Measurements from ENCODE around the gene IFT25.

The IFT25 gene

DNA sequence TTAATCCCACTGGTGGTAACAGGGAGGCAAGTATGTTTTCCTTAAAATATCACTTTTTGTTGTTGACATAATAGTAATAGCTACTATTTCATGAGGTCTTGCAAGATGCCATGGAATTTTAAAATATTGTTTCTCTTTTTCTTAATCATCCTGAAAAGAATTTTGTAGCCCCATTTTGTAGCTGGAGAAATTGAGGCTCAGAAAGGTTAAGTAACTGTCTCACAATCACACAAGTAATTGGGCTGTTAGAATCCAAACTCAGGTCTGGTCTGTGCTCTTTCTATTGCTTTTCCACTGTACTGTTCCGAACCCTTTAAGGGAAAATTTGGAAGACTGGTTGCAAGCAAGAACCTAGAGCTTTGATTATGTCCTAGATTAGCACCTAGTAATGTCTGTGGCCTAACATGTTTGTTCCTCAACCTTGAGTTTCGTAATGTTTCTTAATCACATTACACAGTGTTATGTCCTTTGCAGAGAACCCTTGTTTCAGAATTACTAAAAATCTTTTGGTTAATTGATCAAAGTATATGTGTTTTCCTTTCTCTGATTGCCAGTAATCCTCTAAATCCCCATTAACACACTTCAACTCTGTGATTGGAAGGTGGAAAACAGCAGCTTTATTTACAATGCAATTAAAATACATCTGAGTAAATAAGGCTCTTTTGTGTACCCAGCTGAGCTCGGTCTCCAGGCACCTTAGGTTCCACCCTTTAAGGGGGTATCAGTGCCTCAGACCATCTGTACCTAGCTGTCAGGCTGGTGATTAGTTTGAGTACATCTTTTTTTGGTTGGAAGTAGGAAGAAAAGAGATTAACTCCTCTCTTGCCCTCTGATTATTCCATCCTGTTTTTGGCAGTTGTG, 11.0 kb upstream of the IFT25 start:
- peak; percentile 58 to 68 for DNase-seq

DNA sequence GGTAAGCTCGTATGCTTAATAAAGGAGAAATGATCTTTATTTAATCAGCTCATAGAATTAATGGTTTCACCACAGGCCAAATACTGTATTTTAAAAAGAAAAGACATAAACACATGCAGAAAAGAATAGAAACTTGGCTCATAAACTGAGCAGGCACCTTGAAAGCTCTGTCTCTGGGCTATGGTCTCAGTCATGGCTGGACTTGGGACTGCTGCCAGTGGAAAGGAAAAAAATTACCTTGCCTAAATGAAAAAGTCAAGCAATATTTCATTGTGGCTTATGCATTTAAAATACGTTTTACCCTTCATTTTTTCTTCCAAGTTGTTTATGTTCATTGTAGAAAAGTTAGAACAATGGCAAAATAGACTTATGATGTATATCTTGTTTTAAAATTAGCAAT, 8.6 kb upstream of the IFT25 start:
- no peak for DNase-seq

DNA sequence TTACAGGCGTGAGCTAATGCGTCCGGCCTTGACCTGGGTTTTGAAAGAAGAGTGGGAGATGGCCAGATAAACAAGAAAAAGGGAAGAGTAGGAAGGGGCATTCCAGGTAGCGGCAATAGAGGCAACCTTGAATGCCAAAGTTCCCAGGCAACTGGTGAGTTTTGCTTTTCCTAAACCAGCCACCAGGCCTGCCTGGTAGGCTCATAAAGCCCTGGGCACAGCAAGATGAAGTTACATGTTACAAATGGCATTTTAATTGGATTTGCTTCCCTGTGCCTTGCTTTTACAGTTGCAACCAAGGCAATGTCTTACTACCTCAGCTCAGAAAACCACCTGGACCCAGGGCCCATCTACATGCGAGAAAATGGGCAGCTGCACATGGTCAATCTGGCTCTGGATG, 6.2 kb upstream of the IFT25 start:
- no peak for DNase-seq

DNA sequence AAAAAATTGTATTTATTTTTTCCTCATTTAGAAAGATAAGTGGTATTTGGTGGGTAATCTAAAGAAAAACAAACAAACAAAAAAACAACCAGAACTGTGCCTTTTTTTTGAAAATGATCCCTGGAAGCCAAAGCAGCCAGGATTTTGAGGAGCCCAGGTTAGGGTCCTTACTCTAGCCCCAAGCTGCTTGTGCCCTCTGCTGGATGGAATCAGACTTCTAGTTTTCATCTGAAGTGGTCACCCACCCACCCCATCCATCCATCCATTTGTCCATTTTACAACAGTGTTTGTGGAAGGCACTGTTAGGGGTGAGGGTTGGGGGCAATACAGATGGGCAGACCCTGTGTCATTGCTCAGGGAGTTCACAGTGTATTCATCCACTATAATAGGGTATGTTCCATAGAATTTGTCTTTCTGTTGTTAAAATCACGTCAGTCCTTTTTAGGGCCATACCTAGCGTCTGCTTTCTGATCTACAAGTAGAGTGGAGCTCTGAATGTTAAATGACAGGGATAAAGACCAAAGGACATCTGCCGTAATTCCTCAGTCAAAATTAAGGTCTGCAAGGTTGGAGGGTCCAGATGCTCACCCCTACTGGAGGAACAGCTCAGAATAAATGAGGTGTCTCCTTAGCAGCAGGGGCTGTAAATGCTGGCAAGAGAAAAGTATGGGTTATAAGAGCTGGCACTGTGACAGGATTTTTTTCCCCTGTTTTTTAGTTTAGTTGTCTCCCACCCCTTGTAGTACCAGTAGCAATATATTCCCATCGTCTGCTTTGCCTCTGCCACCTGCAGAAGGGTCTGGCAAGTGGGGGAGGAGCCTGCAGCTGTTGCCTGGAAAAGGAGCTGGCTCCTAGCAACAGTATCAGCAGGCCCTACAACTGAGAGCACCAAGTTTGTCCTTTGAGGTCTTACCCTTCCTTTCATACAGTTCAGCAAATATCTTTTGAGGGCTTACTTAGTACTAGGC, 3.8 kb upstream of the IFT25 start:
- peak; percentile 44 to 52 for DNase-seq

DNA sequence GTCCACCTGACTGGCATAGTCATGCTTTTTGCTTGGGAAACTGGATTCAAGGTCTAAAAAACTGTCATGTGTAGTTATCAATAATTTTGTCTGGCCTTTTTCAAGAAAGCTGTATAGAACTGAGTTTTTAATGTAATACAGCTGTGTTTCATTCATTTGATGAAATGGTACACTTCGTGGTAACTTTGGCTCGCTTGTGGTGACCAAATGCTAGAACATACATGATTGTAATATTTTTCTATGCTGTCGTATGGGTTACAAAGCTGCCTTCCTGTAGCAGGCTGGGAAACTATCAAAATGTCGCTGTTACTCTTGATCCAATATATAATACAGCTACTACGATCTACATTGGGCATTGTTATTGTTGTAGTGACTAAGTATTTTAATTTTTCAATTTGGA, 2.8 kb upstream of the IFT25 start:
- DNase-seq = no peak

DNA sequence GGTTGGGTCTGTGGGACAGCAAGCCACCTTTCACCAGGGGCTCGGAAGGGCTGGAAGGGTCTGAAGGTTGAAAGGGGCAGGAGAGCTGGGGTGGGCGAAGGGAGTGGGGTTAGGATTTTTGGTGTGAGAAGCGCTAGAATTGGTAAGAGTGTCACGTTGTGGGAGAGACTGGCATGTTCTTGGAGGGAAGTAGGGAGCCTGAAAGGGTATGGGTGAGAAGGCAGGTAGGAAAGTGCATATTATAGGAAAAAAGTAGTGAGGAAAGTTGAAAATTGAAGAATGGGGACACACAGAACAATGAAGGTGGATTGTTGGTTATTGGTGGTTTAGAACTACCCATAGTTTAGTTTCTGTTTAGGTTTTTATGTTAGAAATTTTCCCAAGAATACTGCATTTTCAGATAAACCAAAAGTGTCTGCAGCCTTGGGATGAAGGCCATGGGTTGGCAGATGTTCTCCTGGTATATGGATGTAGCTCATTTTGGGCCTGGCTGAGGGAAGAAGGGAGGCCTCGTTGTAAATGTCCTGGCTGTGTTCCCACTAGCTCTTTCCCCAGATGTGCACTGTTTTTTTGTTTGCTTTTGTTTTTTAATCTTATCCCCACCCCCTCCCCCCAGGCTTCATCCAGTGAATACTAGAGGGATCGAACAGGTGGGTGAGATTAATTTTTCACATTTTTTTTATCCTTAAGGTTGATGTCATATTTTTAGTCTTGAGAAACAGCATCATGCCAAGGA, 1.8 kb upstream of the IFT25 start:
- no peak for DNase-seq

DNA sequence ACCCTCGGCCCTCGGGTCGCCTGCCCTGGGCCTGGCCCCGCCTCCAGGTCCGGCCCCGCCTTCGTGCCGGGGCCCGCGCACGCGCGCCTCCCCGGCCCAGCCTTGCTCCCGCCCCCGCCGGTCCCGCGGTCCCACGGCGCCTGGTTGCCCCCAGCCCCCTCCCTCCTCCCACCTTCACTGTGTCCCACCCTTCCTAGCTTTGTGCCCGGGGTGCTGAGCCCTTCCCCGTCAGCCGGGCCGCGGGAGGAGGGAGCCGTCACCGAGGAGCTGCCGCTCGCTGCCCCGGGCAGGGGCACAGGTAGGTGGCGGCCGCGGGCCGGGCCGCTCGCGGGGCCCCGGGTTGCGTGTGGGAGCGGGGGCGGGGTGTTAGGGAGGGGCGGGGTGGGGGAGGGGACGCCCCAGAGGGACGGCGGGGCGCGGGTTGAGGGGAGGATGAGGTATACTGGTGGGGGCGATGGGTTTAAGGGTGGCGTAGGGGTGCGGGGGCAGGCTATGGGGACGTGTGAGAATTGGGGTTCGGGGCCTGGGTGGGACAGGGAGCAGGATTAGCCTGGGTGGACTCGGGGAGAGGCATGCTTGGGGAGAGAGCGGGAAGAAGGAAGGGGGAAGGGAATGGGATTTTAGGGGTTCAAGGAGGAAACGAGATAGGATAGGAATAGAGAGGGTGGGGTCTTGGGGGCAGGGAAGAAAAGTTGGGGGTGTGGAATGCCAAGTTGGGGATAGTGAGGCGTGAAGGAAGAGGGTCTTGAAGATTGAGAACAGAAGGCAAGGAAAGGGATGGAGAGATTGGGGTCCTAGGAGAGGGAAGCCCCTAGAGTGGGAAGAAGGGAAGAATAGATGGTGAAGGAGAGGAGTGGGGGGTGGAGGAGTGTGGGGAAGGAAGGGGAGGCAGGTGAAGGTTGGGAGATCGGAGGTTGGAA, 1.0 kb upstream of the IFT25 start, which contains the start of gene LRRC42:
TSS of gene LRRC42 (plus strand) at position 99 of the 920 bp plus-strand sequence. CDS start 5,650 bp downstream, outside the sequence.
- no peak for DNase-seq

DNA sequence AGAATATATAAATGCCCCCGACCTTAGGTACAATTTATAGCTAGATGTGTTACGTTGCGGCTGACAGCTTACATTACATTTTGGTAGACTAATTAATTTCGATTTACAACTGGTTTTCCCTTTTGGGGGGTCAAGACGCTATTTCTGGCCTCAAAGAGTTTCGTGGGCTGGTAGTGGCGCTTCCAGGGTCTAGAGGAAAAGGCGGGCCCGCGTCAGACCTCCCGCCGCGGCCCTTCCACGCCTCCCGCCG, 391 bp downstream of the IFT25 start:
- DNase-seq = peak in 1 of 2 experiments; percentile 36

DNA sequence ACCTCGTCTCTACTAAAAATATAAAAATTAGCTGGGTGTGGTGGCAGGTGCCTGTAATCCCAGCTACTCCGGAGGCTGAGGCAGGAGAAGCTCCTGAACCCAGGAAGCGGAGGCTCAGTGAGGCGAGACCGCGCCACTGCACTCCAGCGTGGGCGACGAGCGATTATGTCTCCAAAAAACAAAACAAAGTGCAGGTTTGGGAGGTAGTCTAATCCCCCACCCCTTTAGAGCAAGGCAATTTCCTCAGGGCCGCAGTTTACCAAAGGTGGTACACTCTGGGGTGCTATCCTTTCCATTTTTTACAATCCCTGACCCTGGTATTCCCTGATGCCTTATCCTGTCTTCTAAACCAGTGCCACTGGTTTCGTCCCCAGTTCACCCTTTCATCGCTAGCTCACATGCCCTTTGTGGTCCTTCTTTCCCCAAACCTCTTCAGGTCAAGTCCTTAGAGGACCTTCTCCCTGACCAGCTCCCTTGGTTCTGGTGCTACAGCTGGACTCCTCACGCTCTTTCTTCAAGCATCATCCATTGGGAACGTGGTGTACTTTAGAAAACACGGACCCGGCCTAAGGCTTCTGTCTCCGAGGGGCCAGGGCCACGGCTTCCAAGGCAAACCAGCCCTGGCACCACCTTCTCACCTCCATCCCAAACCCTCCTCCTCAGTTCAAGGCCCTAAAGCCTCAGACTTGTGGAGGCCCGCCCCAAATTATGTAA, 873 bp downstream of the IFT25 start:
- no peak for DNase-seq

DNA sequence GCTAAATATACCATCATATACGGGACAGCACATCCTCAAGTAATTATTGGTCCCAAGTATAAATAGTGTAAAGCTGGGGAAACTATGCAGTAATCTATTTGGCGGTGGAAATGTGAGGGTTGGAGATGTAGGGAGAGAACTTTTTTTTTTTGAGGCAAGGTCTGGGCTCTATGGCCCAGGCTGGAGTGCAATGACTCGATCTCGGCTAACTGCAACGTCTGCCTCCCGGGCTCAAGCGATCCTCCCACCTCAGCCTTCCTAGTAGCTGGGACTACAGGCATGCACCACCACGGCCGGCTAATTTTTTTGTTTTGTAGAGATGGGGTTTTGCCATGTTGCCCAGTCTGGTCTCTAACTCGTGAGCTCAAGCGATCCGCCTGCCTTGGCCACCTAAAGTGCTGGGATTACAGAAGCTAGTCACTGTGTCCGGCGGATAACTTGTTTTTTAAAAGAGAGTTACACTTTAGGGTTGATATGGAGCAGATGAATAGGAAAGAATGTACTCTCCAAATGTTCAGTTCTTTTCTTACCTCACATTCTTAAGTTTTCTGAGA, 1.9 kb downstream of the IFT25 start:
- no peak for DNase-seq

DNA sequence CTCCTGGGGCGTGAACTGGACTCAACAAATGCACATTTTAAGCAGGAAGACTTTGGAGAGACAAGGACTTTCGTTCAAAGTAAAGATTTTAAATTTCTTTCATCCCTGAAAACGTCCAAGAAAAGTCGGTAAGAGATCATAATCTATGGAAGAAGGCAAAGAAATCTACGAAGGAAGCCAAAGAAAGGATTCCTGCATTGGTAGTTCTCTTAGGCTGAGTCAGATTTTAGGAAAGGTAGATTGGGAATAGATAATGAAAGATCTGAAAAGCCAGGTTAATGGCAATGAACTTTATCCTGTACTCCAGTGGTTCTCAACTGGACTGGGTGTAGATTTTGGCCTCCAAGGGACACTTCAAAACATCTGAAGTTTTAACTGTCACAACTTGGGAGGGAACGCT, 2.4 kb downstream of the IFT25 start:
- no peak for DNase-seq

DNA sequence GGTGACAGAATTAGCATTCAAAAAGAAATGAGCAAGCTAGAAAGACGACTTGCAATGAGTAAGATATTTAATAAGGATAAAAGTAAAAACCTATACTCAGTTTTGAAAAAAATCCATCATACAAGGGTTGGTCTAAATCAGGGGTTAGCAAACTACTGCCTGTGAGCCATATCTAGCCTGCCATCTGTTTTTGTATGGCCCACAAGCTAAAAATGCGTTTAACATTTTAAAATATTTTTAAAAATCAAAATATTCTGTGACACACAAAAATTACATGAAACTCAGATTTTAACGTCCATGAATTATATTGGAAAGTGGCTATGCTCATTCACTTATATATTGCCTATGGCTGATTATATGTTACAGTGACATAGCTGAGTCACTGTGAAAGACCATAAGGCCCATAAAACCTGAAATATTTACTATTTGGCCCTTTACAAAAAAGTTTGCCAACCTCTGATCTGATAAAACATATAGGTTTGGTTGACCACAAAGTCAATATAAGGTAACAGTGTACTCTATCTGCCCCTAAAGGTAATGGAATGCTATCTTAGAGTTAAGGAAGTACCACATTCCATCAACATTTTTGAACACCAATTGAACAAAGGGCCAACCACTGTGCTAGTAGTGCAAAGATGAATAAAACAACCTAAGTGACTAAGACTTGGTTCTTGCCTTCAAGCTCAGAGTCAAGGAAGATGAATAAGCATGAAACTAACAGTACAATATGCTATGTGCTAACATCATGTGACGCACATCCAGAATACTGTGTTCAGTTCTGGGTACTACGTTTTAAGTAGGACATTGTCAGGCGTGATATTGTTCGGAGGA, 3.2 kb downstream of the IFT25 start:
- DNase-seq = no peak

DNA sequence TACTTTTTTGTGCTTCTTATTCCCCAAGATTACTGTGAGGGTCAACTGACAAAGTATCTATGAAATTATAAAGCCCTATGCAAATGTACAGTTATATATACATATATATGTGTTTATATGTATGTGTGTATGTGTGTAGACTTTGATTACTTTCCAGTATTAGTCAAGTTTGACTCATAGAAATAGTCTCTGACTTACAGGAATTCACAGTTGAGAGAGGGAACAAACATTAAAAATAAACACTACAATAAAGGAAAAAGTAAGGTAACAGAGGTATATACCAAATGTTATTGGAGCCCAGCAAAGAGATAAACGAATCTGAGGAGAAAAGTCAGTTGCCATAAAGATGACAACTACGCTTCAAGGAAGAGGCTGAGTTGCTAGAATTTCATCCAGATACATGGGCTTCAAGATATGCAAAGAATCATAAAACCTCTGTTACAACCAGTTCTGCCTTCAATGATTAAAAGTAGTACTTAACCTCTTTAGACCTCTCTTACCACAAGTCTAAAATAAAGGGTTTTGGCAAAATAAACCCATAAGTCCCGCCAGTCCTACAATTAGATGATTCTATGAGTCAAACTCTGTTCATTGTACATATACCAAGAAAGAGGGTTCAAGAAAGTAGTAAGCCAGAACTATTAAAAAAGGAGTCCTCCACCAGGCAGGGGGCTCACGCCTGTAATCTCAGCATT, 7.2 kb downstream of the IFT25 start:
- DNase-seq = no peak

DNA sequence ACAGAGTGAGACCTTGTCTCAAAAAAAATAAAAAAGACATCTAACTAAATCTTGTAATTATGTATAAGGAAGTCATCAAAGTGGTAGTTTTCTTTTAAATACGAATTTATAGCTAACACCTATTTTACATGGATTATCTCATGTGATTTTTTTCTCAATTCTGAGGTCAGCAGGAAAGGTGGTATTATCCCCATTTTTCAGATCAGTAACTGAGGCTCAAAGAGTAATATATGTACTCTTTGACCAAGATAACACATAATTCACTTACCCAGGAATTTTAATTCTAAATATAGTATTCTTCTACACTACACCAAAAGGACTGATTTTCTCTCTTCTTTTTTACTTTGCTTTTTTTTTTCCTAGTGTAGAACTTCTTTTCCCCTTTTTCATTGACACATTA, 9.1 kb downstream of the IFT25 start:
- DNase-seq = no peak

DNA sequence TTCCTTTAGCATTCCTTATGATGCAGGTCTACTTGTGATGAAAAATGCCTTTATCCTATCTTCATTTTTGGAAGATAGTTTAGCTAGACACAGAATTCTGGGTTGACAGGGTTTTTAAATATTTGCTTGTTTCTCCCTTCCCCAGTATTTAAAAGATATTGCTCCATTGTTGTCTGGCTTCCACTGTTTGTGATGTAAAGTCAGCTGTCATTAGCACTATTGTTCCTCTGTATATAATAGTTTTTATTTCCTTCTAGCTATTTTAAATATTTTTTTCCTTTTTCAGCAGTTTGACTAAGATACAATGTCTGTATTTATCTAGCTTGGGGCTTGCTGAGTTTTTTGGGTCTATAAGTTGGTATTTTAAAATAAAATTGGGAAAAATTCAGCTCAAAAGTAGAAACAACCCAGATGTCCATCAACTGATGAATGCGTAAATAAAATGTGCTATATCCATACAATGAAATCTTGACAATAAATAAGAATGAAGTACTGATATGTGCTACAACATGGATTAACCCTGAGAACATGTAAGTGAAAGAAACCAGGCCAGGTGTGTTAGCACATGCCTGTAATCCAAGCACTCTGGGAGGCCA, 11.2 kb downstream of the IFT25 start:
- no peak for DNase-seq

DNA sequence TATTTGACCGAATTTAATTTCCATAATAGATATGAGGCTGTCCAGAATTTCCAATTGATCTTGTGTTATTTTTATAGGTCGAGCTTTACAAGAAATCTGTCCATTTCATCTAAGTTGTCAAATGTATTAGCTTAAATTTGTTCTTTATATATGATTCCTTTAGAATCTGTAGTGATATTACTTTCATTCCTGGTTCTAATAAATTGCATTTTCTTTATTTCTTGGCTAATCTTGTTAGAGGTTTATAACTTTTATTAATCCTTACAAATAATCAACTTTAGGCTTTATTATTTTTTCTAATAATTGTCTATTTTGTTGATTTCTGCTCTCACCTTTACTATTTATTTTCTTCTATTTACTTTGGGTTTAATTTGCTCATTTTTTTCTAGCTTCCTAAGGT, 14.0 kb downstream of the IFT25 start:
- DNase-seq = no peak

DNA sequence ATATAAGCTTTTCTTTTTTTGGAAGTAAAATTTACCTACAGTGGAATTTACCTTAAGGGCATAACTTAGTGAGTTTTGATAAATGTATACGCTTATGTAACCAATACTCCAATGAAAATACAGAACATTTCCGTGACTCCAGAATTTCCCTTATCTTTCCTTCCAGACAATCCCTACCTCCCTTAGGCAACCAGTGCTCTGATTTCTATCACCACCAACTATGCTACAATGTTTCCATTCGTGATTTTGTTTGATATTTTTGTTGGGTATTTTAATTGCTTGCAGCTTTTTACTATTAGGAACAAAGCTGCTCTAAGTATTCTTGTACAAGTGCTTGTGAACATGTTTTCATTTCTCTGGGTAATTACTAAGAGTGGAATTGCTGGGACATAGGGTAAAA, 14.6 kb downstream of the IFT25 start:
- no peak for DNase-seq

DNA sequence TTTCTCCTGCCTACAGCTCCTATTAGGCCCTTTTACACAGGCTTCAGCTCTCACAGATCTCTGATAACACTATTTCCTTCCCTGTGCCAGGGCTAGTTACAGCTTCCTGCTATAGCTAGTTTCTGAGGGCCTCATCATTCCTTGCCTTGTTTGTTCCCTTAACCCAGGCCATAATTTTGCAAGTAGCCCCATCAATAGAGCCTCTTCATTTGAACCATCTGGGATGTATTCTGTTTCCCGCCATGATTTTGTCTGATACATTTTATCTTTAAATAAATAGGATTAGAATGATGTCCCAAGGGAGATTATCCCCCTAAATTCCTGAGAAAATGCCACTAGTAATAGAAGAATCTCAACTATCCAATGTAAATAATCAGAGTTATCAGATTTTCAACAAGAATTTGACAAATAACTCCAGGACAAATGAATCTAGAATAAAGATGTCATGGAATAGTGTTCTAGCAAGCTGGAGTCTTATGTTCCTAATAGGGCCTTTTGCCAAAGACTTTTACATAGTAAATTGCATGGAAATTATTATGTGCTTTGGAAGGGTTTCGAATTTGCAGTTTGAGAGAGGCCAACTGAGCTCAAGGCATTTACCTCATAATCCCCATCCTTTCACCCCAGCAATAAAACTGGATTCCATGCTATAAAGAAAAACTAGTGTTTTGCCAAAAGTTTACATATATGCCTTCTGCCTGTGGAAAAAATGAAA, 16.1 kb downstream of the IFT25 start:
- DNase-seq = no peak
